GM12878 (cell line): ENCODE measurements around the gene ERN2. TPM values are rescaled to one million over a fixed set of nuclear protein-coding genes. Genes with fewer than 3 reads are reported as not detected.
A peak's percentile ranks its signal among the peaks of the same experiment; 100 is the strongest.

ENCODE experiments used
- ATAC-seq: fragments of 200-7000 bp; cut with Tn5 transposase; 3 replicates; pipeline ENCODE4 v1.9.1; 2020; ENCODE audit warnings: mild to moderate bottlenecking, moderate library complexity
- BruUV-seq: library from RNA; stranded (reverse); fragments of 400-500 nt; replicated peaks from 2 replicates; lab custom pipeline; 2021; lab: Mats Ljungman, UMichigan
- CTCF ChIA-PET: fragments of 300-600 bp; sonication (Branson Sonifier 250); formaldehyde crosslinking; extraction: SDS; loops from one replicate; lab custom pipeline; 2021; ENCODE audit warnings: inconsistent platforms; lab: Yijun Ruan, JAX
- POLR2A ChIA-PET: fragments of 350-600 bp; formaldehyde crosslinking; extraction: SDS; loops from one replicate; lab custom pipeline; 2021; ENCODE audit warnings: inconsistent platforms; lab: Charles Lee
- RAD21 ChIA-PET: fragments of 300-600 bp; sonication (Branson Sonifier 250); formaldehyde crosslinking; loops from one replicate; lab custom pipeline; 2023; ENCODE audit warnings: antibody characterized with exemption; ENCODE audit not compliant: unreplicated experiment; lab: Charles Lee
- SMC1A ChIA-PET: fragments of 300-600 bp; sonication (Branson Sonifier 250); formaldehyde crosslinking; loops from one replicate; lab custom pipeline; 2023; ENCODE audit not compliant: unreplicated experiment, uncharacterized antibody; lab: Charles Lee
- DNase-seq: peaks from one replicate; pipeline ENCODE4 v3.0.0-alpha.2; 2011; ENCODE audit warnings: low read depth, low spot score
- FAIRE-seq: peaks from 3 replicates; lab custom pipeline; 2011; peaks lifted over from hg19 to GRCh38; lab: Jason Lieb, UNC
- H2AFZ ChIP-seq: 2 replicates; pipeline ENCODE4 v1.6.0; 2011; ENCODE audit warnings: low read depth, low read length, control low read depth; ENCODE audit not compliant: control insufficient read depth
- H3K27ac ChIP-seq: 2 replicates; pipeline ENCODE4 v1.5.1; 2011; ENCODE audit warnings: control low read depth; ENCODE audit not compliant: control insufficient read depth, insufficient read depth
- H3K27me3 ChIP-seq, 2 experiments: replicated peaks in 1 of 2; 2 replicates each; pipeline versions ENCODE4 v1.6.0 to v1.6.1; 2011; ENCODE audit warnings: low read length in 1 of 2; ENCODE audit not compliant: control insufficient read depth in 2 of 2, insufficient read depth in 2 of 2
- H3K36me3 ChIP-seq, 2 experiments: 2 replicates each; pipeline ENCODE4 v1.5.1; 2011; ENCODE audit warnings: low read length in 1 of 2; ENCODE audit not compliant: control insufficient read depth in 2 of 2, insufficient read depth in 2 of 2
- H3K4me1 ChIP-seq: 2 replicates; pipeline ENCODE4 v1.6.1; 2011; ENCODE audit warnings: mild to moderate bottlenecking, low read length, moderate library complexity, mixed read lengths; ENCODE audit not compliant: control insufficient read depth, insufficient read depth
- H3K4me2 ChIP-seq: 2 replicates; pipeline ENCODE4 v1.6.0; 2011; ENCODE audit warnings: control low read depth; ENCODE audit not compliant: control insufficient read depth, insufficient read depth
- H3K4me3 ChIP-seq: fragments of 200-600 bp; sonication (generic); 2 replicates; pipeline ENCODE4 v1.5.1; 2016
- H3K79me2 ChIP-seq: 2 replicates; pipeline ENCODE4 v1.6.0; 2011; ENCODE audit warnings: low read length; ENCODE audit not compliant: control insufficient read depth, insufficient read depth
- H3K9ac ChIP-seq: 2 replicates; pipeline ENCODE4 v1.8.0; 2011; ENCODE audit warnings: low read length, control low read depth, mixed read lengths; ENCODE audit not compliant: control insufficient read depth, insufficient read depth
- H3K9me3 ChIP-seq: replicated peaks from 3 replicates; pipeline ENCODE4 v1.5.1; 2011; ENCODE audit warnings: mild to moderate bottlenecking, low read length; ENCODE audit not compliant: control insufficient read depth, insufficient read depth
- H4K20me1 ChIP-seq: 2 replicates; pipeline ENCODE4 v1.6.0; 2011; ENCODE audit not compliant: control insufficient read depth, insufficient read depth
- CUX1 ChIP-seq: IDR thresholded peaks from 2 replicates; pipeline ENCODE4 v1.6.1; 2012; ENCODE audit warnings: improper control_type of control experiment, low read depth, low read length; ENCODE audit not compliant: insufficient replicate concordance
- GATAD2B ChIP-seq: fragments of 450-650 bp; conservative IDR thresholded peaks from 2 replicates; pipeline ENCODE4 v1.6.1; 2017; ENCODE audit warnings: low read depth, mild to moderate bottlenecking, moderate library complexity
- IRF4 ChIP-seq: IDR thresholded peaks from 2 replicates; pipeline ENCODE4 v1.6.1; 2011; ENCODE audit warnings: low read depth, low read length
- MEF2B ChIP-seq: fragments of 450-650 bp; IDR thresholded peaks from 2 replicates; pipeline ENCODE4 v1.6.1; 2018; ENCODE audit warnings: mild to moderate bottlenecking, moderate library complexity; ENCODE audit not compliant: partially characterized antibody, poor library complexity, severe bottlenecking
- MTA3 ChIP-seq: IDR thresholded peaks from 2 replicates; pipeline ENCODE4 v1.6.1; 2012; ENCODE audit warnings: low read length, inconsistent platforms, borderline replicate concordance
- POLR2A ChIP-seq: IDR thresholded peaks from 2 replicates; pipeline ENCODE4 v1.6.1; 2011; ENCODE audit warnings: low read depth, mild to moderate bottlenecking, low read length
- STAT3 ChIP-seq: IDR thresholded peaks from 2 replicates; pipeline ENCODE4 v1.6.1; 2011; ENCODE audit warnings: low read depth, low read length, improper control_type of control experiment
- ZNF207 ChIP-seq: fragments of 450-650 bp; IDR thresholded peaks from 2 replicates; pipeline ENCODE4 v1.6.1; 2014; ENCODE audit warnings: antibody characterized with exemption, mild to moderate bottlenecking, borderline replicate concordance
- ZNF384 ChIP-seq: IDR thresholded peaks from 2 replicates; pipeline ENCODE4 v1.6.1; 2012; ENCODE audit warnings: low read depth, mild to moderate bottlenecking, low read length, improper control_type of control experiment, borderline replicate concordance
- WGBS: methylation state at CpG from one replicate; pipeline ENCODE4 v1.1.6; 2016; ENCODE audit warnings: low lambda C conversion rate; ENCODE audit not compliant: insufficient replicate concordance, insufficient coverage; ENCODE audit errors: missing lambda C conversion rate; 5-methylcytosine and 5-hydroxymethylcytosine counted together
- in situ Hi-C: fragments of 300-500 bp; cut with MboI; formaldehyde crosslinking; loops from 9 replicates; pipeline ENCODE4 v1.14.3; 2018; ENCODE audit warnings: mixed read lengths
- intact Hi-C: fragments of 100-400 bp; cut with micrococcal nuclease; formaldehyde crosslinking; loops from one replicate; pipeline ENCODE4 v1.14.2; 2022; ENCODE audit not compliant: unreplicated experiment
- polyA plus RNA-seq, 11 experiments: library from polyadenylated mRNA; depleted of rRNA in 4 of 11; unstranded in 6 of 11; stranded (reverse) in 5 of 11; fragments of >200 nt; fragmentation: Nextera tagmentation in 4 of 11; fragmentation: Illumina TruSeq in 1 of 11; extraction: Ambion mirVana in 4 of 11; extraction: Trizol in 1 of 11; gene quantifications; 1 replicate in 1 of 11; 2 replicates in 10 of 11; pipeline versions ENCODE4 v1.2.1 to v1.2.3, GENCODE V29; 2011 to 2016; ENCODE audit warnings: inconsistent platforms in 2 of 11, missing spikeins in 2 of 11, low read depth in 1 of 11
- total RNA-seq, 4 experiments: library from RNA; depleted of rRNA in 3 of 4; stranded (reverse); fragments of >200 nt in 3 of 4; fragmentation: Illumina TruSeq in 1 of 4; extraction: Trizol in 1 of 4; gene quantifications; 2 replicates each; pipeline versions ENCODE4 v1.2.1 to v1.2.3, GENCODE V29; 2013 to 2021

The ERN2 gene
- total and polyA plus RNA-seq, 10 of the 15 experiments (the other 5 are each of a cell fraction or from before 2014, with no cell fraction given) = 0.06 to 0.95 (median 0.36) TPM; not detected in 5

GRCh38 chr16:23689442-23690187, 23.4 kb downstream of the ERN2 start:
- BruUV-seq = TSS peak; percentile 85
- 98% methylated on average over 30 of the region's 36 CpGs for WGBS
- no peak for TF ChIP-seq ZNF207
- TF ChIP-seq POLR2A = 0 out of 2 replicates have a peak, but pooled peaks have one; percentile 11
- Histone ChIP-seq H3K79me2 (no peaks in the 10 kb centered on the region), H2AFZ (no peak overlapping the region), H3K9me3 (no peaks in the 10 kb centered on the region), H3K27me3 (no peaks in the 10 kb centered on the region), H3K4me1 (no peaks in the 10 kb centered on the region), H3K36me3 (peaks cover 26 to 29% of the 10 kb centered on the region in 2 experiments), H4K20me1 (no peaks in the 10 kb centered on the region), H3K9ac (no peak overlapping the region), H3K27ac (no peak overlapping the region), H3K4me2 (no peak overlapping the region), H3K4me3 (no peak overlapping the region)
- intact Hi-C loops (no loop called here), in situ Hi-C loops (loop anchor here (5.0 kb wide), 1 partner anchor 48 kb away; no protein-coding TSS in a partner anchor)
- ChIA-PET RAD21 (no interaction called here), CTCF (no interaction called here), POLR2A (no interaction called here), SMC1A (interaction anchor here (0.9 kb wide), 1 partner anchor 22 kb away, joined by 3 read pairs; no protein-coding TSS in a partner anchor)
- DNase-seq (no peak), ATAC-seq (no peak), FAIRE-seq (no peak)

GRCh38 chr16:23687034-23687808, 25.8 kb downstream of the ERN2 start:
- no peak overlapping the region for H3K4me3 ChIP-seq
- H3K79me2 ChIP-seq = peaks cover 5% of the 10 kb centered on the region
- no peak overlapping the region for H3K27ac ChIP-seq
- DNase-seq = no peak
- no peak overlapping the region for H3K9ac ChIP-seq
- no peaks in the 10 kb centered on the region for H3K27me3 ChIP-seq
- in situ Hi-C loops (loop anchor here (5.0 kb wide), 1 partner anchor 50 kb away; no protein-coding TSS in a partner anchor), intact Hi-C loops (no loop called here)
- H3K4me2 ChIP-seq = no peak overlapping the region
- no peaks in the 10 kb centered on the region for H4K20me1 ChIP-seq
- ChIA-PET SMC1A (interaction anchor here (1.2 kb wide), 1 partner anchor 22 kb away, joined by 3 read pairs; no protein-coding TSS in a partner anchor), RAD21 (no interaction called here), POLR2A (interaction anchor here (0.6 kb wide), 1 partner anchor 1304 kb away, joined by 3 read pairs; no protein-coding TSS in a partner anchor), CTCF (interaction anchor here (0.5 kb wide), 1 partner anchor 120 kb away, joined by 3 read pairs; no protein-coding TSS in a partner anchor)
- no peaks in the 10 kb centered on the region for H3K4me1 ChIP-seq
- H2AFZ ChIP-seq = no peak overlapping the region
- no peak for FAIRE-seq
- no peak for ATAC-seq
- H3K9me3 ChIP-seq = no peaks in the 10 kb centered on the region
- BruUV-seq = no TSS peak
- peaks cover 39 to 44% of the 10 kb centered on the region in 2 experiments for H3K36me3 ChIP-seq
- WGBS = 97% methylated on average over 16 of the region's 16 CpGs
- TF ChIP-seq IRF4 = no peak
- no peak for TF ChIP-seq STAT3
- TF ChIP-seq MTA3 = no peak
- no peak for TF ChIP-seq ZNF384
- no peak for TF ChIP-seq MEF2B
- no peak for TF ChIP-seq GATAD2B
- no peak for TF ChIP-seq CUX1
